ENCODE measurements around the gene KIF16B.

Gene KIF16B

GRCh38 chr20:16364320-16364687 is 208.9 kb downstream of the KIF16B start:
- TF ChIP-seq, protein P1, sequence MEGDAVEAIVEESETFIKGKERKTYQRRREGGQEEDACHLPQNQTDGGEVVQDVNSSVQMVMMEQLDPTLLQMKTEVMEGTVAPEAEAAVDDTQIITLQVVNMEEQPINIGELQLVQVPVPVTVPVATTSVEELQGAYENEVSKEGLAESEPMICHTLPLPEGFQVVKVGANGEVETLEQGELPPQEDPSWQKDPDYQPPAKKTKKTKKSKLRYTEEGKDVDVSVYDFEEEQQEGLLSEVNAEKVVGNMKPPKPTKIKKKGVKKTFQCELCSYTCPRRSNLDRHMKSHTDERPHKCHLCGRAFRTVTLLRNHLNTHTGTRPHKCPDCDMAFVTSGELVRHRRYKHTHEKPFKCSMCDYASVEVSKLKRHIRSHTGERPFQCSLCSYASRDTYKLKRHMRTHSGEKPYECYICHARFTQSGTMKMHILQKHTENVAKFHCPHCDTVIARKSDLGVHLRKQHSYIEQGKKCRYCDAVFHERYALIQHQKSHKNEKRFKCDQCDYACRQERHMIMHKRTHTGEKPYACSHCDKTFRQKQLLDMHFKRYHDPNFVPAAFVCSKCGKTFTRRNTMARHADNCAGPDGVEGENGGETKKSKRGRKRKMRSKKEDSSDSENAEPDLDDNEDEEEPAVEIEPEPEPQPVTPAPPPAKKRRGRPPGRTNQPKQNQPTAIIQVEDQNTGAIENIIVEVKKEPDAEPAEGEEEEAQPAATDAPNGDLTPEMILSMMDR (conservative IDR thresholded peaks at IDR 0.05), result no peak
- no peak overlapping the region for H3K27ac ChIP-seq

- H3K27ac ChIP-seq, result no peak overlapping the region
- TF ChIP-seq, protein P1 (conservative IDR thresholded peaks at IDR 0.05), result no peak
These were observed 209.5 kb downstream of the KIF16B start for GRCh38 chr20:16363506-16364319.

- TF ChIP-seq, protein P1 (conservative IDR thresholded peaks at IDR 0.05), result no peak
- H3K27ac ChIP-seq, result no peak overlapping the region
These were observed 210.6 kb downstream of the KIF16B start for GRCh38 chr20:16362642-16363041.

DNA sequence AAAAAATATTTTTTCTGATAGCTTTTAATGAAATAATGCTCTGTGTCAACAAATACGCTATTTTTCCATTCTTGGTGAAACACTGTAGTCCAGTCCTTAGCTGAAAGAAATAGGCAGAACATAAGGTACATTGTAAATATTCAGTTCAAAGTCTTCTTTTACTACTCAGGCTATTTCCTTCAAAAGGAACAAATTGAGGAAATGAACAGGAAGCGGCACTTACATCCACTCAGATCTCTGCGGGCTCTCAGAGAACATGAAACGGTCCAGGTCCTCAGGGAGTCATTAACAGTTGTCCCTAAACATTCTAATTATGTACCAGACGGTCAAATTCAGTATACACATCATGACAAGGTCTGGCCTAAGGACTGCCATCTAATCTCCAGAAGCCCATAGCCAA is 212.6 kb downstream of the KIF16B start:
- TF ChIP-seq, protein P1 (conservative IDR thresholded peaks at IDR 0.05), result no peak

DNA sequence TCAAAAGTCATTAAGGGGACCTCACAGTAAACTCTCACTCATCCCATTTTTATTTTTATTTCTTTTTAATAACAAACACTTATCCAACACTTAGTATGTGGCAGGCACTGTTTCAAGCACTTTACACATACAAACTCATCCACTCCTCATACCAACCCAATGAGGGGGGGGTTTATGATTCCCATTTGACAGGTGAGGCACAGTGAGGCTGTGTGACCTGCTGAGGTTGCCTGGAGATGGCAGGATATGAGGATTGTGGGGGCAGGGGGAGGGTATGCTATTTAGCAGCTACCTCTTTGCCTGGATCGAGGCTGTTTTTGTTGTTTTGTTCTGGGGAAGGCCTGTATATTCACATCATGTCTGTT is 219.8 kb downstream of the KIF16B start:
- H3K27ac ChIP-seq, result no peak overlapping the region
- TF ChIP-seq, protein P1 (conservative IDR thresholded peaks at IDR 0.05), result no peak

More for the DNA sequence above, 212.6 kb downstream of the KIF16B start:
- no peak overlapping the region for H3K27ac ChIP-seq

GRCh38 chr20:16352751-16353416 is 220.4 kb downstream of the KIF16B start:
- H3K27ac ChIP-seq, result no peak overlapping the region

DNA sequence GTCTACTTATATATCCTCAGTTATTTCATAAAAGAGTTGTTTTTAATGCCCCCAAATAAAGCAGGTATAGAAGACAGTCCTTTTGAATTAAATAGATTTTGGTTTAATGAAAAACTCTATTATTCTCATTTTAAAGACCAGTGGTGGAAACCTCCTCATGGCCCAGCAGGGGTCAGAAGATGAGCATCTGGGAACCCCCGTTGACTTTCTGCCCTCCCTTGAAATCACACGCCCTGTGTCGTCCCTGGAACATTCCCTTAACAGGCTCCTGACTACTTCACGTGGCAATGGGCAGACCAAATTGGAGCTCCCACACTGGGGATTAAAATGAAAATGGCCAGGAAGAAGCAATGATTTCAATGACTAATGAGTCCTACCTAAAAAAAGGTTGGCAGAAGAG is 220.9 kb downstream of the KIF16B start:
- TF ChIP-seq, protein P1 (conservative IDR thresholded peaks at IDR 0.05), result no peak
- H3K27ac ChIP-seq, result no peak overlapping the region

More at GRCh38 chr20:16352751-16353416, 220.4 kb downstream of the KIF16B start:
- TF ChIP-seq, protein P1 (conservative IDR thresholded peaks at IDR 0.05), result no peak
